Measurements from ENCODE around the gene LYRM2.

DNA sequence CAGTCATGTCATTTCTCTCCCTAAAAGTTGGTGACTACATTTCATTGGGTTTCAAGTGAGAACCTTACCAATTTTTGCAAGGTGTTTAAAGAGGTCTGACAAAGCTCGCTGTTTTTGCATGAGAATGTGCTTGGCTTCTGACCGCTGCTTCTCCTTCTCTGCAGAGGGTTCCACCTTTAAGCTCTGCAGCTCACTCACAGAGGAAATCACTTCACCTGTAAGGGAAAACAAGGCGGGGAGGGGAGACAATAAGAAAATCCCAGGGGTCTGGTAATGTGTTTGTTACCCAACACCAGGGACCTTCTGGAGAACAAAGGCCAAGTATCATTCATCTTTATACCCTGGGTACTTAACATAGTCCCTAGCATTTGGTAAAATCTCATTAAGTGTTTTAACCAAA lies 40.0 kb upstream of the LYRM2 start:
- TF ChIP-seq, protein P1, sequence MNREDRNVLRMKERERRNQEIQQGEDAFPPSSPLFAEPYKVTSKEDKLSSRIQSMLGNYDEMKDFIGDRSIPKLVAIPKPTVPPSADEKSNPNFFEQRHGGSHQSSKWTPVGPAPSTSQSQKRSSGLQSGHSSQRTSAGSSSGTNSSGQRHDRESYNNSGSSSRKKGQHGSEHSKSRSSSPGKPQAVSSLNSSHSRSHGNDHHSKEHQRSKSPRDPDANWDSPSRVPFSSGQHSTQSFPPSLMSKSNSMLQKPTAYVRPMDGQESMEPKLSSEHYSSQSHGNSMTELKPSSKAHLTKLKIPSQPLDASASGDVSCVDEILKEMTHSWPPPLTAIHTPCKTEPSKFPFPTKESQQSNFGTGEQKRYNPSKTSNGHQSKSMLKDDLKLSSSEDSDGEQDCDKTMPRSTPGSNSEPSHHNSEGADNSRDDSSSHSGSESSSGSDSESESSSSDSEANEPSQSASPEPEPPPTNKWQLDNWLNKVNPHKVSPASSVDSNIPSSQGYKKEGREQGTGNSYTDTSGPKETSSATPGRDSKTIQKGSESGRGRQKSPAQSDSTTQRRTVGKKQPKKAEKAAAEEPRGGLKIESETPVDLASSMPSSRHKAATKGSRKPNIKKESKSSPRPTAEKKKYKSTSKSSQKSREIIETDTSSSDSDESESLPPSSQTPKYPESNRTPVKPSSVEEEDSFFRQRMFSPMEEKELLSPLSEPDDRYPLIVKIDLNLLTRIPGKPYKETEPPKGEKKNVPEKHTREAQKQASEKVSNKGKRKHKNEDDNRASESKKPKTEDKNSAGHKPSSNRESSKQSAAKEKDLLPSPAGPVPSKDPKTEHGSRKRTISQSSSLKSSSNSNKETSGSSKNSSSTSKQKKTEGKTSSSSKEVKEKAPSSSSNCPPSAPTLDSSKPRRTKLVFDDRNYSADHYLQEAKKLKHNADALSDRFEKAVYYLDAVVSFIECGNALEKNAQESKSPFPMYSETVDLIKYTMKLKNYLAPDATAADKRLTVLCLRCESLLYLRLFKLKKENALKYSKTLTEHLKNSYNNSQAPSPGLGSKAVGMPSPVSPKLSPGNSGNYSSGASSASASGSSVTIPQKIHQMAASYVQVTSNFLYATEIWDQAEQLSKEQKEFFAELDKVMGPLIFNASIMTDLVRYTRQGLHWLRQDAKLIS (CRISPR knock-in tag; IDR thresholded peaks at IDR 0.05): no peak
- TF ChIP-seq NFE2 (IDR thresholded peaks at IDR 0.05; ENCODE audit: low read depth) (no peak), RBM14 (IDR thresholded peaks at IDR 0.05; ENCODE audit: borderline replicate concordance, insufficient read depth, low read depth, low read length) (no peak), CEBPB (tag; IDR thresholded peaks at IDR 0.05) (no peak)
- TF ChIP-seq, protein P2, sequence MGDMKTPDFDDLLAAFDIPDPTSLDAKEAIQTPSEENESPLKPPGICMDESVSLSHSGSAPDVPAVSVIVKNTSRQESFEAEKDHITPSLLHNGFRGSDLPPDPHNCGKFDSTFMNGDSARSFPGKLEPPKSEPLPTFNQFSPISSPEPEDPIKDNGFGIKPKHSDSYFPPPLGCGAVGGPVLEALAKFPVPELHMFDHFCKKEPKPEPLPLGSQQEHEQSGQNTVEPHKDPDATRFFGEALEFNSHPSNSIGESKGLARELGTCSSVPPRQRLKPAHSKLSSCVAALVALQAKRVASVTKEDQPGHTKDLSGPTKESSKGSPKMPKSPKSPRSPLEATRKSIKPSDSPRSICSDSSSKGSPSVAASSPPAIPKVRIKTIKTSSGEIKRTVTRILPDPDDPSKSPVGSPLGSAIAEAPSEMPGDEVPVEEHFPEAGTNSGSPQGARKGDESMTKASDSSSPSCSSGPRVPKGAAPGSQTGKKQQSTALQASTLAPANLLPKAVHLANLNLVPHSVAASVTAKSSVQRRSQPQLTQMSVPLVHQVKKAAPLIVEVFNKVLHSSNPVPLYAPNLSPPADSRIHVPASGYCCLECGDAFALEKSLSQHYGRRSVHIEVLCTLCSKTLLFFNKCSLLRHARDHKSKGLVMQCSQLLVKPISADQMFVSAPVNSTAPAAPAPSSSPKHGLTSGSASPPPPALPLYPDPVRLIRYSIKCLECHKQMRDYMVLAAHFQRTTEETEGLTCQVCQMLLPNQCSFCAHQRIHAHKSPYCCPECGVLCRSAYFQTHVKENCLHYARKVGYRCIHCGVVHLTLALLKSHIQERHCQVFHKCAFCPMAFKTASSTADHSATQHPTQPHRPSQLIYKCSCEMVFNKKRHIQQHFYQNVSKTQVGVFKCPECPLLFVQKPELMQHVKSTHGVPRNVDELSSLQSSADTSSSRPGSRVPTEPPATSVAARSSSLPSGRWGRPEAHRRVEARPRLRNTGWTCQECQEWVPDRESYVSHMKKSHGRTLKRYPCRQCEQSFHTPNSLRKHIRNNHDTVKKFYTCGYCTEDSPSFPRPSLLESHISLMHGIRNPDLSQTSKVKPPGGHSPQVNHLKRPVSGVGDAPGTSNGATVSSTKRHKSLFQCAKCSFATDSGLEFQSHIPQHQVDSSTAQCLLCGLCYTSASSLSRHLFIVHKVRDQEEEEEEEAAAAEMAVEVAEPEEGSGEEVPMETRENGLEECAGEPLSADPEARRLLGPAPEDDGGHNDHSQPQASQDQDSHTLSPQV (IDR thresholded peaks at IDR 0.05): no peak

Measured in K562 (cell line).